Ovary (tissue), 9 donors: ENCODE measurements around the gene TRIP11. TPM values are rescaled to one million over a fixed set of nuclear protein-coding genes. Genes with fewer than 3 reads are reported as not detected.

Experiments
- DNase-seq, 5 donors: peaks; one replicate each; pipeline ENCODE4 v3.0.0-alpha.2; 2019 to 2020
- H3K27ac ChIP-seq, 2 donors: fragments of 200-600 bp; one replicate each; pipeline versions ENCODE4 v1.5.1 to v1.8.0; 2019 to 2022
- H3K27me3 ChIP-seq: fragments of 200-600 bp; one replicate; pipeline ENCODE4 v1.8.0; 2022
- H3K36me3 ChIP-seq: fragments of 200-600 bp; sonication (generic); one replicate; pipeline ENCODE4 v1.5.1; 2019
- H3K4me1 ChIP-seq: one replicate; pipeline ENCODE4 v1.8.1; 2013; ENCODE audit warnings: mild to moderate bottlenecking, moderate library complexity; ENCODE audit not compliant: insufficient read depth
- H3K4me3 ChIP-seq: fragments of 200-600 bp; sonication (generic); one replicate; pipeline ENCODE4 v1.5.1; 2017
- H3K9me3 ChIP-seq, 2 donors: fragments of 200-600 bp in 1 of 2; sonication (generic) in 1 of 2; one replicate each; pipeline versions ENCODE4 v1.5.1 to v1.8.1; 2013 to 2019; ENCODE audit warnings: mild to moderate bottlenecking in 1 of 2, moderate library complexity in 1 of 2
- EP300 ChIP-seq: sonication (generic); formaldehyde crosslinking; IDR thresholded peaks from one replicate; pipeline ENCODE4 v1.6.1; 2017; ENCODE audit warnings: antibody characterized with exemption
- POLR2A ChIP-seq: fragments of 450-650 bp; IDR thresholded peaks from one replicate; pipeline ENCODE4 v1.6.1; 2017; ENCODE audit warnings: antibody characterized with exemption, mild to moderate bottlenecking, moderate library complexity
- WGBS, 3 donors: extraction: QIAGEN DNeasy Blood & Tissue Kit in 1 of 3; methylation state at CpG; one replicate each; pipeline versions ENCODE4 v1.1.5 to v1.1.7; 2013 to 2017; 5-methylcytosine and 5-hydroxymethylcytosine counted together
- intact Hi-C, 4 donors: fragments of 100-400 bp; cut with DNase I; formaldehyde crosslinking; loops; one replicate each; pipeline versions ENCODE4 v1.11.0 to v1.15.1; 2022 to 2023
- polyA plus RNA-seq, 2 donors: library from polyadenylated mRNA; stranded (reverse); fragments of 200-250 nt in 1 of 2; fragments of 350-450 nt in 1 of 2; fragmentation: Illumina TruSeq in 1 of 2; extraction: RNeasy Lipid Tissue Mini Kit (QIAGEN cat#74804) in 1 of 2; gene quantifications; one replicate each; pipeline ENCODE4 v1.2.3, GENCODE V29; 2013 to 2014
- total RNA-seq, 7 donors: library from RNA; depleted of rRNA in 2 of 7; stranded (reverse); fragments of >200 nt in 2 of 7; fragmentation: NEBNext Ultra II Directional in 3 of 7; extraction: Animal tissue kit (Norgen Biotek cat#: 25700) in 3 of 7; gene quantifications; one replicate each; pipeline versions ENCODE4 v1.1.0 to v1.2.4, GENCODE V29; 2016 to 2023
- TF ChIP-seq, protein P1 (sequence below), 3 donors: fragments of 450-650 bp in 2 of 3; fragments of 200-600 bp in 1 of 3; IDR thresholded peaks; one replicate each; pipeline versions ENCODE4 v1.5.1 to v1.8.0; 2016 to 2022; ENCODE audit warnings: antibody characterized with exemption in 3 of 3, mild to moderate bottlenecking in 1 of 3
- donor health status: DM: no; HTN: no; CAD: no; lungs with moderate emphysema.
- donor health status: DM: no; HTN: no; CAD: no.
- donor health status: Bipolar disorder and iron deficiency.
- donor health status: DM: yes; HTN: yes; CAD: no.
- donor health status: DM: no; HTN: no; CAD: no.
- donor health status: DM: yes; HTN: yes; CAD: no.

Gene TRIP11
- total and polyA plus RNA-seq, 9 donors: 7.3 to 63.8 (median 49.3) TPM

DNA sequence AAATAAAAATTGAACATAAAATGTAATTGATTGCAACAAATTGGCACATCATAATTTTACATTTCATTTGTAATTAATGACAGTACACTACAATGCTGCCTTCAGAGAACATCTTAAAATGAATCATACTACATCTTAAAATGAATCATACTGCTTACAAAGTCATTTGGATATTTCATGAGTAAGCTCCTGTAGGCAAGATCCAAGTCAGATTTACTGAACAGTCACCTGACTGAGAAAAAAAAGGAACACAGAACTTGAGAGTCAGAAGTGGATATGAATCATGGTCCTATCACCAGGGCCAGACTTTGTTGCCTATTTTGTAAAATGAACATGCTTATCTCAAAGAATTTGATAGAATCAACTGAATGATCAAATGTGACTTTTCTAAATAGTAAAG, 59.7 kb downstream of the TRIP11 start:
- no peaks in the 10 kb centered on the region for H3K4me1 ChIP-seq
- H3K36me3 ChIP-seq: no peaks in the 10 kb centered on the region
- H3K27me3 ChIP-seq: no peaks in the 10 kb centered on the region
- DNase-seq: no peak
- H3K9me3 ChIP-seq: no peaks in the 10 kb centered on the region
- TF ChIP-seq EP300 (no peak), POLR2A (no peak)
- TF ChIP-seq, protein P1, sequence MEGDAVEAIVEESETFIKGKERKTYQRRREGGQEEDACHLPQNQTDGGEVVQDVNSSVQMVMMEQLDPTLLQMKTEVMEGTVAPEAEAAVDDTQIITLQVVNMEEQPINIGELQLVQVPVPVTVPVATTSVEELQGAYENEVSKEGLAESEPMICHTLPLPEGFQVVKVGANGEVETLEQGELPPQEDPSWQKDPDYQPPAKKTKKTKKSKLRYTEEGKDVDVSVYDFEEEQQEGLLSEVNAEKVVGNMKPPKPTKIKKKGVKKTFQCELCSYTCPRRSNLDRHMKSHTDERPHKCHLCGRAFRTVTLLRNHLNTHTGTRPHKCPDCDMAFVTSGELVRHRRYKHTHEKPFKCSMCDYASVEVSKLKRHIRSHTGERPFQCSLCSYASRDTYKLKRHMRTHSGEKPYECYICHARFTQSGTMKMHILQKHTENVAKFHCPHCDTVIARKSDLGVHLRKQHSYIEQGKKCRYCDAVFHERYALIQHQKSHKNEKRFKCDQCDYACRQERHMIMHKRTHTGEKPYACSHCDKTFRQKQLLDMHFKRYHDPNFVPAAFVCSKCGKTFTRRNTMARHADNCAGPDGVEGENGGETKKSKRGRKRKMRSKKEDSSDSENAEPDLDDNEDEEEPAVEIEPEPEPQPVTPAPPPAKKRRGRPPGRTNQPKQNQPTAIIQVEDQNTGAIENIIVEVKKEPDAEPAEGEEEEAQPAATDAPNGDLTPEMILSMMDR (IDR thresholded peaks at IDR 0.05): no peak
- no peak overlapping the region for H3K4me3 ChIP-seq
- intact Hi-C loops: no loop called here
- no peak overlapping the region for H3K27ac ChIP-seq

DNA sequence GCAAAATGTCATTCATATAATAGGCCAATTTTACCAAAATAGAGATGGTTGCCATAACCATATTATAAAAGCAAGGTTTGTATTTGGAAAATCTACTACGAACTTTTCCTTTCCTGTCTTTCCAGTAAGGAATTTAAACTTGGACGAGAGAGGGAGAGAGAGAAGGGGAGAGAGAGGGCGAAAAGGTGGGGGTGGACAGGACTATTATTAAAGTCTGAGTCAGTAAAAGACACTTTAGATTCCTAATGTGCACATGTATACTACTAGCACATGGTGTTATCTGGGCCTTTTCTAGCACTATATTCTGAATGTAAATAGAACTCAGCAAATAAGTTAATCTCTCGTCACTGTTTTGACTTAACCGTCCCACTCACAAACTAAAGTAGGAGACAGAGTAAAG, 62.0 kb downstream of the TRIP11 start:
- intact Hi-C loops: no loop called here
- no peak overlapping the region for H3K27ac ChIP-seq
- no peaks in the 10 kb centered on the region for H3K4me1 ChIP-seq
- no peak for TF ChIP-seq EP300
- TF ChIP-seq, protein P1 (IDR thresholded peaks at IDR 0.05): no peak
- TF ChIP-seq POLR2A: no peak
- 57 to 81% (median 59%) methylated on average over 5 of the region's 5 CpGs for WGBS, 3 donors
- DNase-seq: no peak
- H3K27me3 ChIP-seq: no peaks in the 10 kb centered on the region
- no peaks in the 10 kb centered on the region for H3K36me3 ChIP-seq
- no peak overlapping the region for H3K4me3 ChIP-seq
- no peaks in the 10 kb centered on the region for H3K9me3 ChIP-seq

DNA sequence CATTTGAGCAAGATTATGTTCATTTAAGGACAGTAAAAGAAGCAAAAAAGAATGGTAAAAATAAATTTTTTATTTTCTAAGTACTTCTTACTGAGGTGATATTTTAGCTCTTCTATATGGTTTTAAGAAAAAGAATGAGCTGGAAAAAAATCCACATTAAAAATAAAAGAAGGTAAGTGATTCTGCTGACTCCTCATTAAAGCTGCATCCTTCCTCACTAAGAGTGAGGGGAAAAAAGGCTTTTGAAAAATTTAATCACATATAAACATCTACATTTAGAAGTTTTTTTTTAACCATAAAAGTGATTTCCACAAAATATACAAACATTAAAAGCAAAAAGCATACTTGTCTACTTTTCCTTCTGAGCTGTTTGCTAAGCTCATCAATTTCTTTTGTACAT, 64.1 kb downstream of the TRIP11 start:
- H3K4me3 ChIP-seq: no peak overlapping the region
- no peak for DNase-seq
- no peaks in the 10 kb centered on the region for H3K4me1 ChIP-seq
- no peaks in the 10 kb centered on the region for H3K36me3 ChIP-seq
- no peak overlapping the region for H3K27ac ChIP-seq
- H3K9me3 ChIP-seq: no peaks in the 10 kb centered on the region
- intact Hi-C loops: no loop called here
- TF ChIP-seq, protein P1 (IDR thresholded peaks at IDR 0.05): no peak
- H3K27me3 ChIP-seq: no peaks in the 10 kb centered on the region

DNA sequence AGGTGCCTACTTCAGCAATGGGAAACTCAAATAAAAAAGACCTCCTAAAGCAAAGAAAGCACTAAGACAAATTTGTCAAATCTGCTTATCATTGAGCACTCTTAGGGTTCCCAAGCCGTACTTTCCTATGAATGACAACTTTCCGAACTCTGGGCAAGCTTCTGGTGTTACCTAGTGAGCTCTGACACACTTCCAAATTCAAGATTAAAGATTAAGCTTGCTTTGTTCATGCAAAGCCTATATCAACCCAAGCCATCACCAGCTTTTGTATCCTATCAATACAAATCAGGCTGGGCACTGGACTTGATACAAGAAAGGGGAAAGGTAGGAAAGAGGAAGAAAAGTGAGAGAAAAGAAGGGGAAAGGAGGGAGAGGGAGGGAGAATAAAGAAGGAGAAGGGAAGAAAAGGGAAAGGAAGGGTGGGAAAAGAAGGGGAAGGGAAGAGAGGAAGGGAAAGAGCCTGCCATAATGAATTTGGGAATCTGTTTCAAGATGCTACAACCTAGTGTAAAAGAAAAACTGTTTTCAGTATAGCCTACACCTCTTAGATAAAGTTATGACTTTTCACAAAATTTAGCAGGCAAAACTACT, 68.6 kb downstream of the TRIP11 start:
- TF ChIP-seq EP300: no peak
- no peak for TF ChIP-seq POLR2A
- Histone ChIP-seq H3K36me3 (no peaks in the 10 kb centered on the region), H3K9me3 (no peaks in the 10 kb centered on the region), H3K27me3 (no peaks in the 10 kb centered on the region), H3K4me3 (no peak overlapping the region), H3K27ac (no peak overlapping the region), H3K4me1 (no peaks in the 10 kb centered on the region)
- intact Hi-C loops: no loop called here
- WGBS, 3 donors: 94 to 97% (median 97%) methylated on average over 2 of the region's 2 CpGs
- no peak for DNase-seq

DNA sequence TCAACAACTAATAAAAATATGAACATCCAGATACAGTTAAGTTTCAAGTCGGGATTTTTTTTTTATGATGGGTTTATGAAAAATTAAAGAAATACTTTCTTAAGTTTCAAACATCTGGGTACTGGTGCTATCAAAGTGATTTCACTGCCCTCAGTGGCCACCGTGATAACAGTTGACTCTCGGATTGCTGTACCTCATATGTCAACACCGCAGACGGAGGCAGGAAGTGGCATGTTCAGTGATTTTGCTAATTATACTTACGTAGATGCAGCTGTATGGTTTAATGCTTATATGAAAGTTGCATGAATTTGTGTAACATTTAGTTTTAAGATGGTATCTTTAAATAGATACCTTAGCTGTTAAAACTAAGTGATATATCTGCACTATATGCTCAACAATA, 71.6 kb downstream of the TRIP11 start:
- 86 to 89% (median 89%) methylated on average over 6 of the region's 6 CpGs for WGBS, 3 donors

More for the DNA sequence above, 71.6 kb downstream of the TRIP11 start:
- no peaks in the 10 kb centered on the region for H3K36me3 ChIP-seq
- H3K4me1 ChIP-seq: no peaks in the 10 kb centered on the region
- no peak for DNase-seq
- H3K27ac ChIP-seq: no peak overlapping the region
- no peaks in the 10 kb centered on the region for H3K27me3 ChIP-seq
- intact Hi-C loops: no loop called here
- H3K9me3 ChIP-seq: no peaks in the 10 kb centered on the region
- H3K4me3 ChIP-seq: no peak overlapping the region
- TF ChIP-seq EP300 (no peak), POLR2A (no peak)
- TF ChIP-seq, protein P1 (IDR thresholded peaks at IDR 0.05): no peak
